Measurements from ENCODE around the gene GALNTL6.
"Not testable (repeated sequence)": the region's sequence is repeated elsewhere in the genome, so short reads cannot be mapped to it uniquely, and the experiment has no call there.

GALNTL6 gene

GRCh38 chr4:172323288-172323687 lies 510.1 kb downstream of the GALNTL6 start:
- DNase-seq (ENCODE audit: low read depth), result no peak
- H3K4me3 ChIP-seq (ENCODE audit: low read depth, low read length), result no peak overlapping the region

GRCh38 chr4:172344308-172344938 lies 531.2 kb downstream of the GALNTL6 start:
- H3K4me3 ChIP-seq (ENCODE audit: low read depth, low read length), result no peak overlapping the region
- no peak for DNase-seq (ENCODE audit: low read depth)

GRCh38 chr4:172348426-172348825 lies 535.2 kb downstream of the GALNTL6 start:
- H3K4me3 ChIP-seq (ENCODE audit: low read depth, low read length), result no peak overlapping the region
- no peak for DNase-seq (ENCODE audit: low read depth)

- DNase-seq (ENCODE audit: low read depth), result no peak
Measured at GRCh38 chr4:172352356-172352755, 539.2 kb downstream of the GALNTL6 start.

GRCh38 chr4:172356016-172356415 lies 542.8 kb downstream of the GALNTL6 start:
- no peak overlapping the region for H3K4me3 ChIP-seq (ENCODE audit: low read depth, low read length)
- DNase-seq (ENCODE audit: low read depth), result no peak

More at GRCh38 chr4:172352356-172352755, 539.2 kb downstream of the GALNTL6 start:
- no peak overlapping the region for H3K4me3 ChIP-seq (ENCODE audit: low read depth, low read length)

GRCh38 chr4:172357006-172357540 lies 543.9 kb downstream of the GALNTL6 start:
- no peak for DNase-seq (ENCODE audit: low read depth)
- H3K4me3 ChIP-seq (ENCODE audit: low read depth, low read length), result no peak overlapping the region

GRCh38 chr4:172362569-172362968 lies 549.4 kb downstream of the GALNTL6 start:
- DNase-seq (ENCODE audit: low read depth), result no peak
- H3K4me3 ChIP-seq (ENCODE audit: low read depth, low read length), result no peak overlapping the region

GRCh38 chr4:172369471-172369959 lies 556.3 kb downstream of the GALNTL6 start:
- no peak for DNase-seq (ENCODE audit: low read depth)
- H3K4me3 ChIP-seq (ENCODE audit: low read depth, low read length), result no peak overlapping the region

- no peak overlapping the region for H3K4me3 ChIP-seq (ENCODE audit: low read depth, low read length)
- no peak for DNase-seq (ENCODE audit: low read depth)
Measured at GRCh38 chr4:172377486-172378140, 564.4 kb downstream of the GALNTL6 start.

- H3K4me3 ChIP-seq (ENCODE audit: low read depth, low read length), result no peak overlapping the region
- DNase-seq (ENCODE audit: low read depth), result no peak
Measured at GRCh38 chr4:172379834-172380233, 566.6 kb downstream of the GALNTL6 start.

GRCh38 chr4:172390331-172390730 lies 577.1 kb downstream of the GALNTL6 start:
- H3K4me3 ChIP-seq (ENCODE audit: low read depth, low read length), result no peak overlapping the region
- no peak for DNase-seq (ENCODE audit: low read depth)

GRCh38 chr4:172392741-172393140 lies 579.5 kb downstream of the GALNTL6 start:
- H3K4me3 ChIP-seq (ENCODE audit: low read depth, low read length), result no peak overlapping the region
- no peak for DNase-seq (ENCODE audit: low read depth)

- DNase-seq (ENCODE audit: low read depth), result no peak
- no peak overlapping the region for H3K4me3 ChIP-seq (ENCODE audit: low read depth, low read length)
Measured at GRCh38 chr4:172393220-172393619, 580.0 kb downstream of the GALNTL6 start.

GRCh38 chr4:172404676-172405075 lies 591.5 kb downstream of the GALNTL6 start:
- H3K4me3 ChIP-seq (ENCODE audit: low read depth, low read length), result no peak overlapping the region
- DNase-seq (ENCODE audit: low read depth), result no peak

GRCh38 chr4:172410363-172410762 lies 597.2 kb downstream of the GALNTL6 start:
- no peak overlapping the region for H3K4me3 ChIP-seq (ENCODE audit: low read depth, low read length)
- DNase-seq (ENCODE audit: low read depth), result no peak

GRCh38 chr4:172411149-172411548 lies 597.9 kb downstream of the GALNTL6 start:
- H3K4me3 ChIP-seq (ENCODE audit: low read depth, low read length), result no peak overlapping the region
- no peak for DNase-seq (ENCODE audit: low read depth)

- H3K4me3 ChIP-seq (ENCODE audit: low read depth, low read length), result no peak overlapping the region
- DNase-seq (ENCODE audit: low read depth), result no peak
Measured at GRCh38 chr4:172412851-172413580, 599.8 kb downstream of the GALNTL6 start.

- DNase-seq (ENCODE audit: low read depth); H3K4me3 ChIP-seq (ENCODE audit: low read depth, low read length): not testable (repeated sequence)
Measured at GRCh38 chr4:172428979-172429378, 615.8 kb downstream of the GALNTL6 start.

- H3K4me3 ChIP-seq (ENCODE audit: low read depth, low read length), result no peak overlapping the region
- DNase-seq (ENCODE audit: low read depth), result no peak
Measured at GRCh38 chr4:172480471-172480870, 667.3 kb downstream of the GALNTL6 start.

GRCh38 chr4:172481802-172482508 lies 668.8 kb downstream of the GALNTL6 start:
- no peak for DNase-seq (ENCODE audit: low read depth)
- no peak overlapping the region for H3K4me3 ChIP-seq (ENCODE audit: low read depth, low read length)

Measured in skeletal muscle cell (primary cell).